Ishikawa (cell line): Measurements from ENCODE around the gene MAPK12.

Source experiments
- CEBPB ChIP-seq: IDR thresholded peaks from 2 replicates; pipeline ENCODE4 v1.6.1; 2012
- CREB1 ChIP-seq: IDR thresholded peaks from 2 replicates; pipeline ENCODE4 v1.6.1; 2012; ENCODE audit warnings: low read depth
- EGR1 ChIP-seq: IDR thresholded peaks from 2 replicates; pipeline ENCODE4 v1.6.1; 2012
- EP300 ChIP-seq: IDR thresholded peaks from 2 replicates; pipeline ENCODE4 v1.6.1; 2012; ENCODE audit warnings: borderline replicate concordance
- FOXM1 ChIP-seq: IDR thresholded peaks from 2 replicates; pipeline ENCODE4 v1.6.1; 2012; ENCODE audit warnings: low read depth, borderline replicate concordance
- NFIC ChIP-seq: IDR thresholded peaks from 2 replicates; pipeline ENCODE4 v1.6.1; 2012
- RAD21 ChIP-seq: IDR thresholded peaks from 2 replicates; pipeline ENCODE4 v1.6.1; 2012; ENCODE audit warnings: low read depth
- TAF1 ChIP-seq: IDR thresholded peaks from 2 replicates; pipeline ENCODE4 v1.6.1; 2012; ENCODE audit warnings: low read depth, mild to moderate bottlenecking
- TCF12 ChIP-seq: IDR thresholded peaks from 2 replicates; pipeline ENCODE4 v1.6.1; 2012; ENCODE audit warnings: low read depth
- TEAD4 ChIP-seq: IDR thresholded peaks from 2 replicates; pipeline ENCODE4 v1.6.1; 2012
- YY1 ChIP-seq: IDR thresholded peaks from 2 replicates; pipeline ENCODE4 v1.6.1; 2012; ENCODE audit warnings: low read depth
- ZBTB7A ChIP-seq: IDR thresholded peaks from 2 replicates; pipeline ENCODE4 v1.6.1; 2012; ENCODE audit warnings: low read depth
- TF ChIP-seq, protein P1 (sequence below): IDR thresholded peaks from 2 replicates; pipeline ENCODE4 v1.6.1; 2012
- TF ChIP-seq, protein P2 (sequence below): IDR thresholded peaks from 2 replicates; pipeline ENCODE4 v1.6.1; 2012
- TF ChIP-seq, protein P3 (sequence below): IDR thresholded peaks from 2 replicates; pipeline ENCODE4 v1.6.1; 2012; ENCODE audit warnings: low read depth, mild to moderate bottlenecking

The MAPK12 gene

DNA sequence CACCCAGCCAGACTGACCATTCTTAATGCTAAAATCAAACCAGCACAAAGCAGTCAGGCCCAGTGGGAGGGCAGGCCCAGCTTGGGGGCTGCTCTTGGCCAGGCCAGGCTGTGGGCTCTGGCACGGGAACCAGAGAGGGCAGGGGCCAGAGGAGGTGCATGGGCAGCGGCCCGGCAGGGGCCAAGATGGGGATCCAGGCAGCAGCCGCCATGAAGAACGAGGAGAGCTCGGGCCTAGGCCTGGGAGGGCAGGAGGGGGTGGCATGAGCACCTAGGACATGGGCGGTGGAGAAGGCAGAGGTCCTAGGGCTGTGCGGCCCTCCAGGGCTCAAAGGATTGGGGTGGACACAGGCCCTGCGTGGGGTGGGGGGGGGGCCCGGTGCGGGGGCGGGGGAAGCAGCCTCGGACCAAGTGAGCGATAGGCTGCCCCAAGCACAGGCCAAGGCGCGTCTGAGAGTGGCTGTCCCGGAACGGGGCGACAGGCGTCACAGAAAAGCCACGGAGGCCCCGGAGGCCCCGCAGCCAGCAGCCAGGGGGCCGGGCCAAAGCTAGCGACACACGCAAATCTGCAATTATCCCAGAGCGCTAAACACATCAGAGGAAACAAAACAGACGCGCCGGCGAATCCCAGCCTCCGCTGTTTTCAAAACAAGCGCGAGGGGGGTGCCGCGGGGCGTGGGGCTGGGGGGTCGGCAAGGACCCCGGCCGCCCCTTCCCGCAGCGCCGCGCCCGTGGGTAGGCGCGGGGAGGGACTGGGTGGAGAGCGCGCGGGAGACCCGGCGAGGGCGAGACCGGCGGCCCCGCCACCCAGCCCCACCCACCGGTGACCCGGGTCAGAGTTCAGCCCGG lies 37.7 kb upstream of the MAPK12 start:
- TF ChIP-seq NFIC: no peak
- no peak for TF ChIP-seq CREB1
- TF ChIP-seq TCF12: no peak
- no peak for TF ChIP-seq TAF1
- no peak for TF ChIP-seq EGR1
- no peak for TF ChIP-seq ZBTB7A
- no peak for TF ChIP-seq FOXM1

DNA sequence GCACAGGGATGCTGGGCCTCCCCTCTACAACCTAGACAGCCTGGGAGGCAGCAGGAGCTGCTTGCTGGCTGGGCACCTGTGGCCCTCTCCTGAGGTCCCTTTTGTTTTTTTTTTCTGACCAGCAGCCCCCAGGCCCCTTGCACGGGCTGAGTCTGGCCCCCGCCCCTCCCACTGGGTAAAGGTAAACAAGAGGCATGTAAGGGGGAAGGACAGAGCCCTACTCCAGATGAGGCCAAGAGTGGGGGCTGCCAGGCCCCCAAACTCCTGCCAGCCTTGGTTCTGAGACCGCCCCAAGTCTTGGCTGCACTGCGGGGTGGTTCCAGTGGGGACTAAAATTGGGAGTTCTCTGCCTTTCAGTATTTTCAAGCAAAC lies 36.8 kb upstream of the MAPK12 start:
- peak; percentile 33; the same call in 1 of the 2 replicates for TF ChIP-seq ZBTB7A
- TF ChIP-seq CREB1: no peak

DNA sequence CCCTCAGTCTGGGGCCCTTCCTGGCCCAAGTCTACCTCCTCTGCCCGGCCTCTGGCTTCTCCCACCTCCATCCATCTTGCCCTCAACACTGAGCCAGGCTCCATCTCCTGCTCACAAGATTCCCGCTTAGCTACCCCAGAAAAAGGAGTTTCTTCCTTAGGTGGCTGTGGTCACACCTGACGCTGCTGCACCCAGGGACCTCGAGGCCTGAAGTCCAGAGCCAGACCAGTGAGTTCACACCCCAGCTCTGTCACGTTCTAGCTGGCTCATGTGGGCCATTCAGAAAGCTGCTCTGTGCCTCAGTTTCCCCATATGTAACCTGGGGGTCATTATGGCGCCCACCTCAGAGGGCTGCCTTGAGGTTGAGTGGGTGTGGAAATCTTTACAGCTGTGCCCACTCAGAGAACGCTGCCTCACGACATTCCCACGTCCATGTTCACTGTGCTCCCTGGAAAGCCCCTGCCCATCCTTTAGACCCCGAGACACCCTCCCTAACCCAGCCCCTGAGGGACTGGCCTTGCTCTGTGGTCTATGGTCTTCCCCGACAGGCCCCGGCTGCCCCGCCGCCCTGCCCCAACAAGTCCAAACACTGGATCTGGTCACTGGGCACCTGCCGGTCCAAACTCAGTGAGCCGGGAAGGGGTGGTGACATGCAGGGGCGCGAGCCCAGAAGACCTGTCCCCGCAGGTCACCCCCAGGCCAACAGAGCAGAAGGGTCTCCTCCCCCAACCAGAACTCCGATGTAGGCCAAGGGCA lies 36.2 kb upstream of the MAPK12 start:
- TF ChIP-seq ZBTB7A: peak; percentile 52; the same call in 1 of the 2 replicates
- TF ChIP-seq EGR1: no peak

DNA sequence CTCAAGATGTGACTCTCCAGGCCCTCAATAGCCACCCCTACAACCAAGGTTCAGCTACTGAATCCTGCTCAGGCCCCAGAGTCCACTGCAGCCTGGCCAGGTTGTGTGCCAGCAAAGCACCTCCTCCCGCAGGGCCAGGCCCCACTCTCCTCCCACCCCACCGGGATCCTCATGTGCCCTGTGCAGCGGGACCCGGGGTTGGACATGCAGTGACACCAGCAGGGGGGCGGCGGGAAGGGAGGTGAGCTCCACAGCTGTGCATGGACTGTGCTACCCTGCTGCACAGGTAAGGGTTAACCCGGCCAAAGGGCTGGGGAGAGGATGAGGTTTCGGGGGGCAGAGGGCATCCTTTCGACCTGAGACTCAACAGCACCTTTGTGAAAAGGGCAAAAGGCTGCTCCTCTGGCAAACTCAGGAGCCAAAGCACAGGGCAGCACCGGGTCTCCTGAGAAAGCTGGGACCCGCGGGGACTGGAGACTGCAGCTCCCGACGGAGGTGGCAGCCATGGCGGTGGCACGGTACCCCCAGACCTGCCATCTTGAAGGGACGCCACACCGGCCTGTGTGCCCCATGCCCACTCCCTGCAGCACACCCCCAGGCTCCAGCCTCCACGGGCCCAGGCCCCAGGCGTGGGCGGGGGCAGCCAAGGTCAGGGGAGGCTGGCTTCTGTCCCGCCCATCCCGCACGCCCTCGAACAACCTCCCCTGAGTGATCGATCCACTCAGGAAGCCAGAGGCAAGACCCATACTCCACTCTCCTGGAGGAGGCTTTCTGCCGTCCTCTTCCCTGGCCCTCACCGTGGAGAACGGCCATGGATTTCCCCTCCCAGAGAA lies 35.4 kb upstream of the MAPK12 start:
- TF ChIP-seq, protein P1, sequence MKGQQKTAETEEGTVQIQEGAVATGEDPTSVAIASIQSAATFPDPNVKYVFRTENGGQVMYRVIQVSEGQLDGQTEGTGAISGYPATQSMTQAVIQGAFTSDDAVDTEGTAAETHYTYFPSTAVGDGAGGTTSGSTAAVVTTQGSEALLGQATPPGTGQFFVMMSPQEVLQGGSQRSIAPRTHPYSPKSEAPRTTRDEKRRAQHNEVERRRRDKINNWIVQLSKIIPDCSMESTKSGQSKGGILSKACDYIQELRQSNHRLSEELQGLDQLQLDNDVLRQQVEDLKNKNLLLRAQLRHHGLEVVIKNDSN: no peak
- TF ChIP-seq FOXM1 (no peak), TCF12 (no peak), NFIC (peak; percentile 14; the same call in 1 of the 2 replicates), EGR1 (0 out of 2 replicates have a peak, but pooled peaks have one; percentile 37), YY1 (no peak), CEBPB (no peak), TAF1 (no peak), RAD21 (no peak), TEAD4 (no peak), CREB1 (no peak), EP300 (no peak), ZBTB7A (no peak)
- TF ChIP-seq, protein P2, sequence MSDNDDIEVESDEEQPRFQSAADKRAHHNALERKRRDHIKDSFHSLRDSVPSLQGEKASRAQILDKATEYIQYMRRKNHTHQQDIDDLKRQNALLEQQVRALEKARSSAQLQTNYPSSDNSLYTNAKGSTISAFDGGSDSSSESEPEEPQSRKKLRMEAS: peak; percentile 39; the same call in 1 of the 2 replicates
- TF ChIP-seq, protein P3, sequence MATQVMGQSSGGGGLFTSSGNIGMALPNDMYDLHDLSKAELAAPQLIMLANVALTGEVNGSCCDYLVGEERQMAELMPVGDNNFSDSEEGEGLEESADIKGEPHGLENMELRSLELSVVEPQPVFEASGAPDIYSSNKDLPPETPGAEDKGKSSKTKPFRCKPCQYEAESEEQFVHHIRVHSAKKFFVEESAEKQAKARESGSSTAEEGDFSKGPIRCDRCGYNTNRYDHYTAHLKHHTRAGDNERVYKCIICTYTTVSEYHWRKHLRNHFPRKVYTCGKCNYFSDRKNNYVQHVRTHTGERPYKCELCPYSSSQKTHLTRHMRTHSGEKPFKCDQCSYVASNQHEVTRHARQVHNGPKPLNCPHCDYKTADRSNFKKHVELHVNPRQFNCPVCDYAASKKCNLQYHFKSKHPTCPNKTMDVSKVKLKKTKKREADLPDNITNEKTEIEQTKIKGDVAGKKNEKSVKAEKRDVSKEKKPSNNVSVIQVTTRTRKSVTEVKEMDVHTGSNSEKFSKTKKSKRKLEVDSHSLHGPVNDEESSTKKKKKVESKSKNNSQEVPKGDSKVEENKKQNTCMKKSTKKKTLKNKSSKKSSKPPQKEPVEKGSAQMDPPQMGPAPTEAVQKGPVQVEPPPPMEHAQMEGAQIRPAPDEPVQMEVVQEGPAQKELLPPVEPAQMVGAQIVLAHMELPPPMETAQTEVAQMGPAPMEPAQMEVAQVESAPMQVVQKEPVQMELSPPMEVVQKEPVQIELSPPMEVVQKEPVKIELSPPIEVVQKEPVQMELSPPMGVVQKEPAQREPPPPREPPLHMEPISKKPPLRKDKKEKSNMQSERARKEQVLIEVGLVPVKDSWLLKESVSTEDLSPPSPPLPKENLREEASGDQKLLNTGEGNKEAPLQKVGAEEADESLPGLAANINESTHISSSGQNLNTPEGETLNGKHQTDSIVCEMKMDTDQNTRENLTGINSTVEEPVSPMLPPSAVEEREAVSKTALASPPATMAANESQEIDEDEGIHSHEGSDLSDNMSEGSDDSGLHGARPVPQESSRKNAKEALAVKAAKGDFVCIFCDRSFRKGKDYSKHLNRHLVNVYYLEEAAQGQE: no peak

DNA sequence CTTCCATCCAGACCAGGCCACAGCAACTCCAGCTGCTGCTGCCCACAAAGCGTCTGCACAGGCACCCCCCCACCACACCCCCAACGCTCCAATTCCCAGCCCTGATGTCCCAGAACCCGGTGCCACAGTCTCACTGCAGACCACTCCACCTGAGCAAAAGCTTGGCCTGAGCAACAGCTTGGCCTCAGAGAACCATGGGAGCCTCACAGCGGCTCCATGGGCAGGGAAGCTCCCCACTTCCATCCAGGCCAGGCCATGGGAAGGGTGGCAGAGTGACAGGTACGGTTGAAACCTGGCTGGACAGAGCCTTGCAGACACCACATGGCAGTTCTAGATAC lies 32.8 kb upstream of the MAPK12 start:
- TF ChIP-seq TEAD4 (no peak), NFIC (no peak), CREB1 (no peak)

DNA sequence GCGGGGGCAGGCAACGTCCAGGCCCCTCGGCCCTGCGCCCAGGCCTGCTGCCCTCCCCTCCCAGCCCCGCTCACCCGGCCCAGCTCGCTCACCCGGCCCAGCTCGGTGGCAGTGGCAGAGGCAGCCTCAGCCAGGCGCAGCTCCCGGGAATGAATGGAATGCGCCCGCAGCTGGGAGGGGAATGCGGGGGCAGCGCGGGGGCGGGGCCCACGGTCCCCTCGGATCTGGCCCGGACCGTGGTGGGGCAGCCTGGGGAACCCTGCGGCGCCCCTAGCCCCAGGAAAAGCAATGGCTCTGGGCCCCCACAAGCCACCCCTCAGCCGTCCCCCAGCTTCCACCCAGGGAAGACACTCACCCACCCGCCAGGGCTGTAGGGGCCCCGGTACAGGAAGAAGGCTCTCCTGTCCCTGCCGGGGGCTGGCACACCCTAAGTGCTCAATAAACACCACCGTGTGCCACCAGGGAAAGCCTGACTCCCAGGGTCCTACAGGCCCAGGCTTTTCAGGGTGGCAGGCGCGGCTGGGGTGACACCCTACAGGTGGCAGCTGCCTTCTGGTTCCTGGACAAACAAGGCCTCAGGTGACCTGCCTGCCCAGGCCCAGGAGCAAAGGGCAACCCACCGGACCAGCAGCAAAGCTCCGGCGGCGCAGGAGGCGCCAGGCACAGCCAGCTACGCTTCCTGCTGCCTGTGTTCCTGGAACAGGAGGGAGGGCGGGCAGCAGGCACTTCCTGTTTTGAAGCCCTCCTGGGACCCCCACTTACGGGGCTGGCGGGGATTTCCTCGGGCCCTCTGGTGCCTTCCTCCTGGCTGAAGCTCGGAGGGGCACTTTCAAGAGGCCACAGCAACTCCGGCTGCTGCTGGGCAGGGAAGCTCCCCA lies 32.2 kb upstream of the MAPK12 start:
- TF ChIP-seq NFIC: peak; percentile 83
- no peak for TF ChIP-seq CEBPB
- peak; percentile 97 for TF ChIP-seq ZBTB7A
- peak; percentile 63 for TF ChIP-seq YY1
- TF ChIP-seq, protein P2: peak; percentile 72
- TF ChIP-seq, protein P1: 0 out of 2 replicates have a peak, but pooled peaks have one; percentile 16
- 0 out of 2 replicates have a peak, but pooled peaks have one; percentile 24 for TF ChIP-seq TAF1
- 0 out of 2 replicates have a peak, but pooled peaks have one; percentile 56 for TF ChIP-seq FOXM1
- TF ChIP-seq TEAD4: peak; percentile 100
- TF ChIP-seq TCF12: peak; percentile 88
- peak; percentile 98 for TF ChIP-seq EGR1
- TF ChIP-seq EP300: peak; percentile 79
- TF ChIP-seq, protein P3: no peak
- peak; percentile 25; the same call in 1 of the 2 replicates for TF ChIP-seq RAD21
- TF ChIP-seq CREB1: no peak
